Neural cell (in vitro differentiated cells): ENCODE data around the gene P2RY6. TPM values are rescaled to one million over a fixed set of nuclear protein-coding genes. Genes with fewer than 3 reads are reported as not detected.

Experiments used
- H2AFZ ChIP-seq: fragments of 200-600, 300-800 bp; sonication (generic), shearing (Covaris generic); 2 replicates; pipeline ENCODE4 v1.6.0; 2014; ENCODE audit warnings: low read depth, mild to moderate bottlenecking, antibody characterized with exemption, low read length, moderate library complexity
- H3F3A ChIP-seq: fragments of 200-600 bp; shearing (Covaris generic); 2 replicates; pipeline ENCODE4 v1.6.1; 2016; ENCODE audit warnings: mild to moderate bottlenecking, moderate library complexity, mixed read lengths, antibody characterized with exemption, low read length; ENCODE audit not compliant: insufficient read depth, poor library complexity, severe bottlenecking
- H3K27ac ChIP-seq: fragments of 200-600, 300-800 bp; sonication (generic), shearing (Covaris generic); 2 replicates; pipeline ENCODE4 v1.5.1; 2014; ENCODE audit warnings: mild to moderate bottlenecking, low read length, moderate library complexity
- H3K27me3 ChIP-seq: fragments of 300-800, 200-600 bp; sonication (generic), shearing (Covaris generic); 2 replicates; pipeline ENCODE4 v1.6.0; 2014; ENCODE audit warnings: mild to moderate bottlenecking, low read depth, low read length, moderate library complexity; ENCODE audit not compliant: insufficient read depth
- H3K36me3 ChIP-seq: fragments of 300-800, 200-600 bp; sonication (generic), shearing (Covaris generic); 2 replicates; pipeline ENCODE4 v1.5.1; 2014; ENCODE audit warnings: mild to moderate bottlenecking, antibody characterized with exemption, low read length, moderate library complexity; ENCODE audit not compliant: insufficient read depth
- H3K4me2 ChIP-seq: fragments of 300-800, 200-600 bp; sonication (generic), shearing (Covaris generic); 2 replicates; pipeline ENCODE4 v1.6.0; 2014; ENCODE audit warnings: mild to moderate bottlenecking, low read length
- H3K4me3 ChIP-seq: fragments of 300-800, 200-600 bp; sonication (generic), shearing (Covaris generic); 2 replicates; pipeline ENCODE4 v1.5.1; 2014; ENCODE audit warnings: mild to moderate bottlenecking, low read length, moderate library complexity
- H3K79me2 ChIP-seq: fragments of 200-600 bp; shearing (Covaris generic); replicated peaks from 2 replicates; pipeline ENCODE4 v1.6.0; 2014; ENCODE audit warnings: mild to moderate bottlenecking, low read length, moderate library complexity; ENCODE audit not compliant: insufficient read depth
- H3K9ac ChIP-seq: fragments of 300-800, 200-600 bp; sonication (generic), shearing (Covaris generic); 2 replicates; pipeline ENCODE4 v1.6.1; 2016; ENCODE audit warnings: mild to moderate bottlenecking, low read length, mixed read lengths
- H3K9me2 ChIP-seq: fragments of 200-600 bp; shearing (Covaris generic); 2 replicates; pipeline ENCODE4 v1.6.1; 2016; ENCODE audit warnings: mild to moderate bottlenecking, low read length, mixed read lengths; ENCODE audit not compliant: insufficient read depth
- H3K9me3 ChIP-seq: fragments of 200-600, 300-800 bp; sonication (generic), shearing (Covaris generic); 2 replicates; pipeline ENCODE4 v1.6.1; 2016; ENCODE audit warnings: mild to moderate bottlenecking, mixed run types, low read length, moderate library complexity, mixed read lengths
- H4K20me1 ChIP-seq: fragments of 200-600 bp; shearing (Covaris generic); 2 replicates; pipeline ENCODE4 v1.6.1; 2016; ENCODE audit warnings: mild to moderate bottlenecking, mixed run types; ENCODE audit not compliant: insufficient read depth
- CTCF ChIP-seq: fragments of 450-650 bp; IDR thresholded peaks from 2 replicates; pipeline ENCODE4 v1.5.1; 2014; ENCODE audit warnings: antibody characterized with exemption, mild to moderate bottlenecking, moderate library complexity; ENCODE audit not compliant: poor library complexity, severe bottlenecking
- EP300 ChIP-seq: fragments of 450-650 bp; conservative IDR thresholded peaks from 2 replicates; pipeline ENCODE4 v1.6.1; 2014; ENCODE audit warnings: antibody characterized with exemption, mild to moderate bottlenecking, moderate library complexity; ENCODE audit not compliant: poor library complexity, severe bottlenecking
- EZH2 ChIP-seq: fragments of 200-600, 300-800 bp; shearing (Covaris generic), sonication (generic); IDR thresholded peaks from 2 replicates; pipeline ENCODE4 v1.6.1; 2014; ENCODE audit warnings: antibody characterized with exemption, low read length, borderline replicate concordance, mild to moderate bottlenecking; ENCODE audit not compliant: insufficient read depth, poor library complexity, severe bottlenecking
- MXI1 ChIP-seq: fragments of 450-650 bp; conservative IDR thresholded peaks from 2 replicates; pipeline ENCODE4 v1.6.1; 2014; ENCODE audit warnings: antibody characterized with exemption, mild to moderate bottlenecking; ENCODE audit not compliant: poor library complexity, severe bottlenecking
- POLR2AphosphoS5 ChIP-seq: IDR thresholded peaks from 2 replicates; pipeline ENCODE4 v1.6.1; 2012
- RAD21 ChIP-seq: fragments of 450-650 bp; conservative IDR thresholded peaks from 2 replicates; pipeline ENCODE4 v1.6.1; 2014; ENCODE audit warnings: antibody characterized with exemption, mild to moderate bottlenecking, moderate library complexity
- REST ChIP-seq: IDR thresholded peaks from 2 replicates; pipeline ENCODE4 v1.6.1; 2012; ENCODE audit warnings: borderline replicate concordance
- SMC3 ChIP-seq: fragments of 450-650 bp; conservative IDR thresholded peaks from 2 replicates; pipeline ENCODE4 v1.6.1; 2014; ENCODE audit warnings: antibody characterized with exemption, mild to moderate bottlenecking, moderate library complexity; ENCODE audit not compliant: poor library complexity
- TAF1 ChIP-seq: IDR thresholded peaks from 2 replicates; pipeline ENCODE4 v1.6.1; 2012; ENCODE audit warnings: low read depth
- polyA plus RNA-seq: library from polyadenylated mRNA; depleted of rRNA; stranded (reverse); fragments of >200 nt; gene quantifications from 2 replicates; pipeline ENCODE4 v1.2.3, GENCODE V29; 2014

P2RY6 gene
- polyA plus RNA-seq, 1 donor from 2014 or later: not detected

GRCh38 chr11:73312036-73312435 lies 39.9 kb downstream of the P2RY6 start:
- Histone ChIP-seq H3K4me3 (no peak overlapping the region), H4K20me1 (no peaks in the 10 kb centered on the region), H3K27me3 (peaks cover 16% of the 10 kb centered on the region), H3K9me3 (no peaks in the 10 kb centered on the region), H3K9me2 (no peaks in the 10 kb centered on the region), H3K27ac (no peak overlapping the region), H3K36me3 (no peaks in the 10 kb centered on the region), H3K79me2 (peaks cover 49% of the 10 kb centered on the region), H3K9ac (no peak overlapping the region), H3F3A (no peaks in the 10 kb centered on the region), H2AFZ (no peak overlapping the region), H3K4me2 (no peak overlapping the region)
- TF ChIP-seq REST (no peak), EP300 (no peak), CTCF (no peak), EZH2 (no peak), POLR2AphosphoS5 (no peak), RAD21 (no peak), MXI1 (no peak), TAF1 (no peak), SMC3 (no peak)

DNA sequence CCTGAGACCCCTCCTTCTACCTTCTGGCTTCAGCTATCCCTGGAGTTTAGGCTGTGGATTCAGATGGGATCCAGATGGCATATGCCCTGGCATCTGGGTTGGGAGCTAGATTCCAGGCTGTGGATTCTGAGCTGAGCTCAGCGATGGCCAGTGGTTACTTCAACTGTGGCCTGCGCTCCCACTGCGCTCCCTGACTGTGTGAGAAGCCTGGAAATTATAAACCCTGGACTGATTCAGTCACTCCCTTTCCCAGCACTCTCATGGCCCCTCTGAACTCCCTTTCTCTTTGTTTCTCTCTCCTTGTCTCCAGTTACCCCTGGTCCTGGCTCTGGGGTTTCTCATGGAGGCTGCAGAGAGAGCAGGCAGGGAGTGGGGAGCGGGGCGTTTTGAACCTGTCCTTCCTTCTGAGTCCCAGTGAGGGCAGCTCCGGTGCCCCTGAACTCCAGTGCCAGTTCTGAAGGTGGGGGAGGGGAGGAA lies 40.8 kb downstream of the P2RY6 start:
- no peaks in the 10 kb centered on the region for H4K20me1 ChIP-seq
- no peak overlapping the region for H3K27ac ChIP-seq

More for the DNA sequence above, 40.8 kb downstream of the P2RY6 start:
- Histone ChIP-seq H3K27me3 (peaks cover 13% of the 10 kb centered on the region), H3F3A (no peaks in the 10 kb centered on the region), H3K4me3 (no peak overlapping the region), H3K9ac (no peak overlapping the region), H3K4me2 (no peak overlapping the region), H3K9me2 (no peaks in the 10 kb centered on the region), H3K79me2 (peaks cover 56% of the 10 kb centered on the region), H3K36me3 (no peaks in the 10 kb centered on the region), H3K9me3 (no peaks in the 10 kb centered on the region), H2AFZ (no peak overlapping the region)
- TF ChIP-seq EZH2 (no peak), MXI1 (no peak), CTCF (no peak), REST (no peak), POLR2AphosphoS5 (no peak), EP300 (no peak), SMC3 (no peak), RAD21 (no peak), TAF1 (no peak)
